ENCODE results near the gene KIR3DL3. TPM values are rescaled to one million over a fixed set of nuclear protein-coding genes. Genes with fewer than 3 reads are reported as not detected.
"Not testable (repeated sequence)": the region's sequence is repeated elsewhere in the genome, so short reads cannot be mapped to it uniquely, and the experiment has no call there.

The KIR3DL3 gene
- total and polyA plus RNA-seq, 8 donors = not detected

DNA sequence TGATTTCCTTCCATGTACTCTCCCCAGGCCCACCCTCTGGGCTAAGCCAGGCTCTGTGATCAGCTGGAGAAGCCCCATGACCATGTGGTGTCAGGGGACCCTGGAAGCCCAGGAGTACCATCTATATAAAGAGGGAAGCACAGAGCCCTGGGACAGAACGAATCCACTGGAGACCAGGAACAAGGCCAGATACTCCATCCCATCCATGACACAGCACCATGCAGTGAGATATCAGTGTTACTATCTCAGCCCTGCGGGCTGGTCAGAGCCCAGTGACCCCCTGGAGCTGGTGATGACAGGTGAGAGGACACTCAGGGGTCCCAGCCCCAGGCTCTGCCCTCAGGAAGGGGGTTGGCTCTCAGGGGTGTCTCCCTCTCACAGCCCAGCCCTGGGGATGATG lies 27.5 kb upstream of the KIR3DL3 start:
- TF ChIP-seq, protein P1, sequence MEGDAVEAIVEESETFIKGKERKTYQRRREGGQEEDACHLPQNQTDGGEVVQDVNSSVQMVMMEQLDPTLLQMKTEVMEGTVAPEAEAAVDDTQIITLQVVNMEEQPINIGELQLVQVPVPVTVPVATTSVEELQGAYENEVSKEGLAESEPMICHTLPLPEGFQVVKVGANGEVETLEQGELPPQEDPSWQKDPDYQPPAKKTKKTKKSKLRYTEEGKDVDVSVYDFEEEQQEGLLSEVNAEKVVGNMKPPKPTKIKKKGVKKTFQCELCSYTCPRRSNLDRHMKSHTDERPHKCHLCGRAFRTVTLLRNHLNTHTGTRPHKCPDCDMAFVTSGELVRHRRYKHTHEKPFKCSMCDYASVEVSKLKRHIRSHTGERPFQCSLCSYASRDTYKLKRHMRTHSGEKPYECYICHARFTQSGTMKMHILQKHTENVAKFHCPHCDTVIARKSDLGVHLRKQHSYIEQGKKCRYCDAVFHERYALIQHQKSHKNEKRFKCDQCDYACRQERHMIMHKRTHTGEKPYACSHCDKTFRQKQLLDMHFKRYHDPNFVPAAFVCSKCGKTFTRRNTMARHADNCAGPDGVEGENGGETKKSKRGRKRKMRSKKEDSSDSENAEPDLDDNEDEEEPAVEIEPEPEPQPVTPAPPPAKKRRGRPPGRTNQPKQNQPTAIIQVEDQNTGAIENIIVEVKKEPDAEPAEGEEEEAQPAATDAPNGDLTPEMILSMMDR (IDR thresholded peaks at IDR 0.05) = no peak
- H3K27me3 ChIP-seq = peaks cover 0 to 5% (median 0%) of the 10 kb centered on the region in 4 donors
- DNase-seq = no peak
- H3K9me3 ChIP-seq = no peaks in the 10 kb centered on the region
- H3K4me3 ChIP-seq = no peak overlapping the region
- no peaks in the 10 kb centered on the region for H3K36me3 ChIP-seq
- no peak for ATAC-seq
- WGBS, 2 donors = 6 to 15% methylated on average over 2 of the region's 2 CpGs
- no peaks in the 10 kb centered on the region for H3K4me1 ChIP-seq
- no peak overlapping the region for H3K27ac ChIP-seq
- intact Hi-C loops (cut with DNase I) = no loop called here
- FAIRE-seq = no peak

DNA sequence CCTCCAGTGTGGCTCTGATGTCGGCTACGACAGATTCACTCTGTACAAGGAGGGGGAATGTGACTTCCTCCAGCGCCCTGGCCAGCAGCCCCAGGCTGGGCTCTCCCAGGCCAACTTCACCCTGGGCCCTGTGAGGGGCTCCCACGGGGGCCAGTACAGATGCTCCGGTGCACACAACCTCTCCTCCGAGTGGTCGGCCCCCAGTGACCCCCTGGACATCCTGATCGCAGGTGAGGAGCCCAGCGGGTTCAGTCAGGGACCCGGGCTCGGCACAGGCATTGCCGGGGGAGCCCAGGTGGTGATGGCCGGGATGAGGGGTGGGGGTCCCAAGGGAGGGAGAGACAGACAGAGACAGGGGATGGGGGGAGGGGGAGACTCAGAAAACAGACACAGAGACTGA lies 26.5 kb upstream of the KIR3DL3 start:
- H3K4me1 ChIP-seq; intact Hi-C loops (cut with DNase I); H3K4me3 ChIP-seq; H3K36me3 ChIP-seq; H3K27ac ChIP-seq; H3K27me3 ChIP-seq; FAIRE-seq; H3K9me3 ChIP-seq; ATAC-seq: not testable (repeated sequence)
- DNase-seq = peak in 1 of 6 donors; percentile 51
- WGBS, 2 donors = 57 to 70% methylated on average over 9 to 13 of the region's 13 CpGs

DNA sequence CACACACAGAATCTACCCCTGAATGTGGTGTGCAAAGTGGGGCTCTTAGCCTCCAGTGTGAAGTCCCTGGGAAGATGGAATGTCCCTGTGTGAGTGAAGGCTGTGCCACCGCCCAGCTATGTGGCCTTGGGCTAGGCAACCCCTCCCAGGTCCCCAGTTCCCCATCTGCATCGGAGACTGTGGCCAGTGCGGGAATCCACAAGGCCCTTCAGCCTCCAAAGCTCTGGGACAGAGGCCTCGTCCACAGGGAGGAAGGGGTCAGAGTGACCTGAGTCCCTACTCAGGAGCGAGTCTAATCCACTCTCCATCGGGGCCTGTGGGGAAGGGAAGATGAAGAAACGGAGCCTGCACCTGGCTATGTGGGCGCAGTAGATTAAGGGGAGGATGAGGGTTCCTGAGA lies 19.3 kb upstream of the KIR3DL3 start:
- Histone ChIP-seq H3K27me3 (no peaks in the 10 kb centered on the region), H3K27ac (no peak overlapping the region), H3K9me3 (no peaks in the 10 kb centered on the region), H3K36me3 (no peaks in the 10 kb centered on the region), H3K4me1 (no peaks in the 10 kb centered on the region), H3K4me3 (no peak overlapping the region)
- ATAC-seq (no peak), DNase-seq (no peak), FAIRE-seq (no peak)
- TF ChIP-seq, protein P1 (IDR thresholded peaks at IDR 0.05) = no peak
- WGBS, 2 donors = 57 to 62% methylated on average over 8 of the region's 8 CpGs
- intact Hi-C loops (cut with DNase I) = no loop called here

DNA sequence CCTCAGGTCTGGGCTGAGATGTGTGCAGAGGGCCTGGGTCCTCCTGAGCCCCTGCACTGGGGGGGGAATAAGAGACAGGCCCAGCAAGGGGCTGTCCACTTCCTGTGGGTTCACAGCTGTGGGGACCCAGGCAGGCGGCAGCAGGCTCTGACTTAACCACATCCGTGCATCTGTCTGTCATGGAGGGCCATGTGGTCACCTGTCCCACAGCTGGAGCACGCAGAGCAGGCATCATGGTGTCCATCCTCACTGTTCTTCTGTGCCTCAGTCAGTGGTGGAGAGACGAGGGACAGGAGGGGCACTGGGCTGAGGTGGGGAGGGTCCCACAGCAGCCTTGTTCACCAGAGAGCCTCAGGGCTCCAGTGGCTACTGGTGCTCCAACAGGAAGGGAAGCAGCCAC lies 16.3 kb upstream of the KIR3DL3 start:
- DNase-seq (no peak), FAIRE-seq (no peak), ATAC-seq (no peak)
- intact Hi-C loops (cut with DNase I) = no loop called here
- Histone ChIP-seq H3K9me3 (no peaks in the 10 kb centered on the region), H3K27me3 (no peaks in the 10 kb centered on the region), H3K4me1 (no peaks in the 10 kb centered on the region), H3K27ac (no peak overlapping the region), H3K4me3 (no peak overlapping the region), H3K36me3 (no peaks in the 10 kb centered on the region)
- TF ChIP-seq, protein P1 (IDR thresholded peaks at IDR 0.05) = no peak
- 44 to 45% methylated on average over 4 of the region's 4 CpGs for WGBS, 2 donors

DNA sequence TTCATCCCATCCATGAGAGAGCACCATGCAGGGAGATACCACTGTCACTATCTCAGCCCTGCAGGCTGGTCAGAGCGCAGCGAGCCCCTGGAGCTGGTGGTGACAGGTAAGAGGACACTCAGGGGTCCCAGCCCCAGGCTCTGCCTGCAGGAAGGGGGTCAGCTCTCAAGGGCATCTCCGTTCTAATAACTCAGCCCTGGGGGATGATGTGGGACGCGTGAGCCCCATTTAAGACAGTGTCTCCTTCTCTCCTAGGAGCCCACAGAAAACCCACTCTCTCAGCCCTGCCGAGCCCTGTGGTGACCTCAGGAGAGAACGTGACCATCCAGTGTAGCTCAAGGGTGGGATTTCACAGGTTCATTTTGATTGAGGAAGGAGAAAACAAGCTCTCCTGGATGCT lies 15.5 kb upstream of the KIR3DL3 start:
- H3K4me3 ChIP-seq = no peak overlapping the region
- H3K27ac ChIP-seq = no peak overlapping the region
- intact Hi-C loops (cut with DNase I) = no loop called here
- FAIRE-seq (no peak), DNase-seq (no peak), ATAC-seq (no peak)
- TF ChIP-seq, protein P1 (IDR thresholded peaks at IDR 0.05) = no peak
- 64 to 75% methylated on average over 7 of the region's 7 CpGs for WGBS, 2 donors
- H3K36me3 ChIP-seq = no peaks in the 10 kb centered on the region
- H3K9me3 ChIP-seq = no peaks in the 10 kb centered on the region
- no peaks in the 10 kb centered on the region for H3K27me3 ChIP-seq
- H3K4me1 ChIP-seq = no peaks in the 10 kb centered on the region
